GM21381 (cell line): ENCODE data around the gene GPR32.
"Not testable (repeated sequence)": the region's sequence is repeated elsewhere in the genome, so short reads cannot be mapped to it uniquely, and the experiment has no call there.

Experiments
- ATAC-seq: cut with Tn5 transposase; IDR thresholded peaks from one replicate; pipeline ENCODE4 v1.9.1; 2021; ENCODE audit warnings: mild to moderate bottlenecking, moderate library complexity; ENCODE audit not compliant: unreplicated experiment

The GPR32 gene

GRCh38 chr19:50747141-50747540, 23.1 kb upstream of the GPR32 start:
- not testable (repeated sequence) for ATAC-seq

- no peak for ATAC-seq
These were observed 20.8 kb upstream of the GPR32 start for GRCh38 chr19:50749490-50749889.

DNA sequence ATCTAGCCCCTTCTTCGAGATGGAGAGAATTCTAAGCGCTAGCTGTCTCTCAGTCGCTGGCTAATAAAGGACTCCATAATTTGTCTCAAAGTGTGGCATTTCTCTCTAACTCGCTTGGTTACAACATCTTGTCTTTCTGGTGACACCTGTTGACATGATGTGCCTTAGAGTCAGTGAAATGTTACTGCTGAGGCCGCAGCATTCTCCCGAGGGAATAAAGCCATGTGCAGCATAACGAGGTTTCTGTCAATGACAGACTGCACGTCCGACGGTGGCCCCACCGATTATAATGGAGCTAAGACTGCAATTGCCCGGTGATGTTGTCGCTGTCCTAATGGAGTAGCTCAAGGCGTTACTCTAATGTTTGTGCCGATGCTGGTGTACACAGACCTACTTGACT, 20.3 kb upstream of the GPR32 start:
- ATAC-seq: no peak

DNA sequence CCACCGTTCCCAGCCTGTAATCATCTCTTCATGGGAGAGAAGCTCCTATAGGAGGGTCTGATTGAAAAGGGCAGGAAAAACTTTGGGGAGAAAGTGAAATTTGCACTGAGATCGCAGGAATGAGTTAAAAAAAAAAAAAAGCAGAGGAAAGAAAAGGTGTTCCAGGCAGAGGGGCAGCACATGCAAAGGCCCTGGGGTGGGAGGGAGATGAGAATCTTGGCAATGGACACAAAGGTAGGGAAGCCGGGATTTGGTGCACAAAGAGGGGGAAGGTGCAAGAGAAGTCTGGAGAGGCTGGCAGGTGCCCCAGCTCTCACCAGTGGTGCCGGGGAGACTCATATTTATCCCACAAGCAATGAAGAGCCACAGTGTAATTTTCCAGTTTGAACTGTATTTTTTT, 16.4 kb upstream of the GPR32 start:
- ATAC-seq: no peak

GRCh38 chr19:50756244-50756643, 14.0 kb upstream of the GPR32 start:
- not testable (repeated sequence) for ATAC-seq

DNA sequence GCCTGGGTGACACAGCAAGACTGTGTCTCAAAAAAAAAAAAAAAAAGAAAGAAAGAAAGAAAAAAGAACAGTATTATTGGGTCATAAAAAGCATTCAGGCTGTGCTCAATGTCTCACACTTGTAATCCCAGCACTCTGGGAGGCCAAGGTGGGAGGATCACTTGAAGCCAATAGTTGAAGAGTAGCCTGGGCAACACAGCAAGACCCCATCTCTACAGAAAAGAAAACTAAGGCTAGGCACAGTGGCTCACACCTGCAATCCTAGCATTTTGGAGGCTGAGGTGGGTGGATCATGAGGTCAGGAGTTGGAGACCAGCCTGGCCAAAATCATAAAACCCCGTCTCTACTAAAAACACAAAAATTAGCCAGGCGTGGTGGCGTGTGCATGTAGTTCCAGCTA, 12.6 kb upstream of the GPR32 start:
- ATAC-seq: not testable (repeated sequence)

- not testable (repeated sequence) for ATAC-seq
These were observed 11.2 kb upstream of the GPR32 start for GRCh38 chr19:50759076-50759475.

- ATAC-seq: no peak
These were observed 10.4 kb upstream of the GPR32 start for GRCh38 chr19:50759886-50760285.

GRCh38 chr19:50761501-50761900, 8.8 kb upstream of the GPR32 start:
- ATAC-seq: not testable (repeated sequence)

- not testable (repeated sequence) for ATAC-seq
These were observed 6.7 kb upstream of the GPR32 start for GRCh38 chr19:50763521-50763920.

DNA sequence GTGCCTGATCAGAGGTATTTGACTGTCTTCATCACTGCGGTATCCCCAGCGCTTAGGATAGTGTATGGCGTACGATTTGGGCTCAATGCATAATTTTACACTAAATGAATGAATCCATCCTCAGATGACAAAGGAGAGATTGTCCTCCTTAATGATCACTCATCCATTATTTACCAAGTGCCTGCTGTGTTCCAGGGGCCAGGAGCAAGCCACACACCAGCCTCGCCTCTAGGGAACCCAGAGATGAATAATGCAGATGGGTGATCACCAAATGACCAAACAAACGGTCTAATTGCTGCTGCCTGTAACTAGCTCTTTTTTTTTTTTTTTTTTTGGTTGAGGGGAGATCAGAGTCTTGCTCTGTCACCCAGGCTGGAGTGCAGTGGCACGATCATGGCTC, 5.9 kb upstream of the GPR32 start:
- ATAC-seq: no peak

GRCh38 chr19:50766746-50767145, 3.5 kb upstream of the GPR32 start:
- ATAC-seq: not testable (repeated sequence)

DNA sequence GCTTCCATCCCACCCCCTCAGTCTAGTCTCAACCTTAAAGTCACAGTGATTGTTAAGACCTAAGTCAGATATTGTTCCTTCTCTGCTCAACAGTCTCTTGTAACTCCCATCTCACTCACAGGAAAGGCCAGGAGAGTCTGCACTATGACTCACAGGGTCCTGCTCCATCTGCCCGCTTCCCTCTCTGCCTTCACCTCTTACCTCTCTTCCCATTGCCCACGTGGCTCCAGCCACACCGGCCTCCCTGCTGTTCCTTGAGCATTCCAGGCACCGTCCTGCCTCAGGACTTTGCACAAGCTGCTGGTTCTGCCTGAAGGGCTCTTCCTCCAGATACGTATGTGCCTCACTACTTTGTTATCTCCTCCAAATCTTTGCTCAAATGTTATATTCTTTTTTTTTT, 3.0 kb upstream of the GPR32 start:
- not testable (repeated sequence) for ATAC-seq

GRCh38 chr19:50768277-50768676, 2.0 kb upstream of the GPR32 start:
- ATAC-seq: no peak

- no peak for ATAC-seq
These were observed 624 bp downstream of the GPR32 start for GRCh38 chr19:50770888-50771287.

- ATAC-seq: no peak
These were observed 2.2 kb downstream of the GPR32 start for GRCh38 chr19:50772476-50772875.

GRCh38 chr19:50772912-50773311, 2.6 kb downstream of the GPR32 start:
- not testable (repeated sequence) for ATAC-seq

- ATAC-seq: not testable (repeated sequence)
These were observed 3.2 kb downstream of the GPR32 start for GRCh38 chr19:50773454-50773853.

DNA sequence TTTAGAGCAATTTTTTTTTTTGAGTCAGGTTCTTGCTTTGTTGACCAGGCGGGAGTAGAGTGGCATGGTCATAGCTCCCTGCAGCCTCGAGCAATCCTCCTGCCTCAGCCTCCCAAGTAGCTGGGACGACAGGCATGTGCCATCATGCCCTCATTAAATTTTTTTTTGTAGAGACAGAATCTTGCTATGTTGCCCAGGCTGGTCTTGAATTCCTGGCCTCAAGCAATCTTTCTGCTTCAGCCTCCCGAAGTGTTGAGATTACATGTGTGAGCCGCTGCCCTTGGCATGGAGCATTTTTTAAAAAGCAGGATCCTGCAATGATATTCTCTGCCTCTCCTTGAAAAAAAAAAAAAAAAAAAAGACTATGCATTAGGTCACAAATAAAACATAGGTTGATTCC, 5.9 kb downstream of the GPR32 start:
- no peak for ATAC-seq

- ATAC-seq: no peak
These were observed 7.0 kb downstream of the GPR32 start for GRCh38 chr19:50777261-50777660.

DNA sequence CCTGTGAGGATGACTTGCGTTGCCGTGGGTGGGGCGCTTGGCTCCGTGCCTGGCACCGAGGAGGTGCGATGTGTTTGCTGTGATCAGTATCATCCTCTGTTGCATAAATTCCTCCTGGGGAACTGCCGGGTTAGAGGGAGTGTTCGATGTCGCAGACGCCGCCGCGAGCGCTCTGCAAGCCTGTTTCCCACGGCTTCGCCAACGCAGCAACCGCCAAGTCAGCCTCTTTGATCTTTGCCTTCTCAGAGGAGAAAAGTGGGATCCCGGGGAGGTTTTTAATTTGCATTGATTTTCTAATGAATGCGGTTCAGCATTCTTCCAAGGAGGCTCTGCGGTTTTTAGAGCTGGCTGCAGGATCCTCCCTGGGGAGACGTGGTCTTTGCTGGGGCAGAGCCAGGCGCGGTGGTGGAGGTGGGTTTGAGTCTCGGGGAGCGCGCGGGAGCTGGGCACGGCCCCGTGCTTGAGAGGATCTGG, 7.6 kb downstream of the GPR32 start:
- ATAC-seq: no peak

GRCh38 chr19:50778906-50779430, 8.7 kb downstream of the GPR32 start:
- no peak for ATAC-seq
